HEK293 (cell line): ENCODE measurements around the gene NFKB1.

ENCODE experiments used
- CTCF ChIA-PET: fragments of 350-600 bp; formaldehyde crosslinking; extraction: SDS; loops from one replicate; lab custom pipeline; 2021; ENCODE audit warnings: antibody characterized with exemption; lab: Yijun Ruan, JAX
- POLR2A ChIA-PET: fragments of 300-600 bp; formaldehyde crosslinking; extraction: SDS; loops from one replicate; lab custom pipeline; 2020; ENCODE audit warnings: antibody characterized with exemption, inconsistent platforms; lab: Yijun Ruan, JAX
- H3K27ac ChIP-seq: fragments of 200-500 bp; sonication (Bioruptor generic); 2 replicates; pipeline ENCODE4 v1.5.1; 2014; ENCODE audit warnings: low read depth, low read length, control low read depth, inconsistent platforms; ENCODE audit errors: extremely low read depth
- H3K36me3 ChIP-seq, 2 experiments: fragments of 200-500 bp in 1 of 2; sonication (Bioruptor generic) in 1 of 2; 1 replicate in 1 of 2; 2 replicates in 1 of 2; pipeline ENCODE4 v1.5.1; 2014 to 2017; ENCODE audit warnings: inconsistent platforms in 2 of 2, low read length in 2 of 2; ENCODE audit not compliant: control insufficient read depth in 2 of 2, insufficient read depth in 1 of 2
- H3K4me1 ChIP-seq: fragments of 200-500 bp; sonication (Bioruptor generic); 2 replicates; pipeline ENCODE4 v1.5.1; 2014; ENCODE audit warnings: mild to moderate bottlenecking, low read length, inconsistent platforms; ENCODE audit not compliant: control insufficient read depth, insufficient read depth
- H3K4me3 ChIP-seq: 2 replicates; pipeline ENCODE4 v1.5.1; 2011; ENCODE audit warnings: low read depth, mild to moderate bottlenecking, control low read depth, low read length, moderate library complexity
- H3K9me3 ChIP-seq: fragments of 200-500 bp; sonication (Bioruptor generic); 2 replicates; pipeline ENCODE4 v1.5.1; 2014; ENCODE audit warnings: low read depth, low read length, inconsistent platforms; ENCODE audit not compliant: control insufficient read depth, insufficient read depth
- GLI2 ChIP-seq: fragments of 450-650 bp; formaldehyde crosslinking; IDR thresholded peaks from 2 replicates; pipeline ENCODE4; 2017; ENCODE audit warnings: missing biosample characterization, missing genetic modification characterization, low read depth, borderline replicate concordance
- GLI4 ChIP-seq: fragments of 450-650 bp; formaldehyde crosslinking; IDR thresholded peaks from 2 replicates; pipeline ENCODE4 v1.5.1; 2016; ENCODE audit warnings: missing biosample characterization, missing genetic modification characterization
- GLIS1 ChIP-seq: fragments of 450-650 bp; formaldehyde crosslinking; IDR thresholded peaks from 2 replicates; pipeline ENCODE4 v1.5.1; 2016; ENCODE audit warnings: missing biosample characterization, missing genetic modification characterization
- HOXC10 ChIP-seq: sonication (generic); formaldehyde crosslinking; IDR thresholded peaks from 2 replicates; pipeline ENCODE4 v1.8.1; 2023; ENCODE audit warnings: mild to moderate bottlenecking, missing genetic modification reagents
- KLF10 ChIP-seq: fragments of 450-650 bp; IDR thresholded peaks from 2 replicates; pipeline ENCODE4 v1.5.1; 2018; ENCODE audit warnings: missing biosample characterization, mild to moderate bottlenecking, missing genetic modification characterization
- OVOL3 ChIP-seq: fragments of 450-650 bp; formaldehyde crosslinking; IDR thresholded peaks from 2 replicates; pipeline ENCODE4 v1.5.1; 2016; ENCODE audit warnings: missing biosample characterization, missing genetic modification characterization
- SETDB1 ChIP-seq: IDR thresholded peaks from one replicate; pipeline ENCODE4 v1.6.1; 2017; ENCODE audit warnings: mild to moderate bottlenecking, low read length, moderate library complexity, mixed read lengths; ENCODE audit not compliant: insufficient read length
- SP2 ChIP-seq: fragments of 450-650 bp; formaldehyde crosslinking; IDR thresholded peaks from 2 replicates; pipeline ENCODE4 v1.5.1; 2016; ENCODE audit warnings: missing biosample characterization, missing genetic modification characterization
- ZBTB1 ChIP-seq: fragments of 450-650 bp; formaldehyde crosslinking; IDR thresholded peaks from 2 replicates; pipeline ENCODE4 v1.5.1; 2016; ENCODE audit warnings: missing biosample characterization, missing genetic modification characterization
- ZBTB48 ChIP-seq: fragments of 450-650 bp; formaldehyde crosslinking; IDR thresholded peaks from 2 replicates; pipeline ENCODE4 v1.5.1; 2016; ENCODE audit warnings: missing biosample characterization, missing genetic modification characterization
- ZBTB8A ChIP-seq: fragments of 450-650 bp; formaldehyde crosslinking; IDR thresholded peaks from 2 replicates; pipeline ENCODE4 v1.5.1; 2016; ENCODE audit warnings: missing biosample characterization, missing genetic modification characterization
- ZFP69B ChIP-seq: fragments of 450-650 bp; formaldehyde crosslinking; IDR thresholded peaks from 2 replicates; pipeline ENCODE4 v1.5.1; 2016; ENCODE audit warnings: missing biosample characterization, missing genetic modification characterization
- ZNF169 ChIP-seq: fragments of 450-650 bp; formaldehyde crosslinking; IDR thresholded peaks from 2 replicates; pipeline ENCODE4 v1.5.1; 2016; ENCODE audit warnings: missing biosample characterization, missing genetic modification characterization
- ZNF266 ChIP-seq: fragments of 450-650 bp; formaldehyde crosslinking; IDR thresholded peaks from 2 replicates; pipeline ENCODE4 v1.5.1; 2016; ENCODE audit warnings: missing biosample characterization, missing genetic modification characterization, low read depth
- ZNF350 ChIP-seq: fragments of 450-650 bp; formaldehyde crosslinking; IDR thresholded peaks from 2 replicates; pipeline ENCODE4 v1.5.0; 2017; ENCODE audit warnings: missing biosample characterization, mild to moderate bottlenecking, missing genetic modification characterization
- ZNF501 ChIP-seq: fragments of 450-650 bp; formaldehyde crosslinking; IDR thresholded peaks from 2 replicates; pipeline ENCODE4 v1.5.1; 2016; ENCODE audit warnings: missing biosample characterization, missing genetic modification characterization
- ZNF548 ChIP-seq: fragments of 450-650 bp; formaldehyde crosslinking; IDR thresholded peaks from 2 replicates; pipeline ENCODE4 v1.5.1; 2016; ENCODE audit warnings: missing biosample characterization, missing genetic modification characterization
- ZNF560 ChIP-seq: fragments of 450-650 bp; formaldehyde crosslinking; IDR thresholded peaks from 2 replicates; pipeline ENCODE4 v1.5.1; 2017; ENCODE audit warnings: missing biosample characterization, missing genetic modification characterization, borderline replicate concordance
- ZNF664 ChIP-seq: fragments of 450-650 bp; formaldehyde crosslinking; IDR thresholded peaks from 2 replicates; pipeline ENCODE4 v1.5.1; 2016; ENCODE audit warnings: missing biosample characterization, missing genetic modification characterization
- ZNF792 ChIP-seq: fragments of 450-650 bp; formaldehyde crosslinking; IDR thresholded peaks from 2 replicates; pipeline ENCODE4 v1.5.1; 2016; ENCODE audit warnings: missing biosample characterization, missing genetic modification characterization
- ZNF843 ChIP-seq: fragments of 450-650 bp; formaldehyde crosslinking; IDR thresholded peaks from 2 replicates; pipeline ENCODE4 v1.5.1; 2016; ENCODE audit warnings: missing biosample characterization, missing genetic modification characterization
- TF ChIP-seq, protein P1 (sequence below): fragments of 450-650 bp; formaldehyde crosslinking; IDR thresholded peaks from 2 replicates; pipeline ENCODE4 v1.5.1; 2017; ENCODE audit warnings: missing biosample characterization, missing genetic modification characterization
- TF ChIP-seq, protein P2 (sequence below): fragments of 450-650 bp; formaldehyde crosslinking; IDR thresholded peaks from 2 replicates; pipeline ENCODE4 v1.5.1; 2017; ENCODE audit warnings: missing biosample characterization, missing genetic modification characterization
- TF ChIP-seq, protein P3 (sequence below): fragments of 450-650 bp; formaldehyde crosslinking; IDR thresholded peaks from 2 replicates; pipeline ENCODE4 v1.5.1; 2016; ENCODE audit warnings: missing biosample characterization, missing genetic modification characterization
- TF ChIP-seq, protein P4 (sequence below): fragments of 450-650 bp; formaldehyde crosslinking; IDR thresholded peaks from 2 replicates; pipeline ENCODE4 v1.5.1; 2016; ENCODE audit warnings: missing biosample characterization, missing genetic modification characterization

NFKB1 gene

DNA sequence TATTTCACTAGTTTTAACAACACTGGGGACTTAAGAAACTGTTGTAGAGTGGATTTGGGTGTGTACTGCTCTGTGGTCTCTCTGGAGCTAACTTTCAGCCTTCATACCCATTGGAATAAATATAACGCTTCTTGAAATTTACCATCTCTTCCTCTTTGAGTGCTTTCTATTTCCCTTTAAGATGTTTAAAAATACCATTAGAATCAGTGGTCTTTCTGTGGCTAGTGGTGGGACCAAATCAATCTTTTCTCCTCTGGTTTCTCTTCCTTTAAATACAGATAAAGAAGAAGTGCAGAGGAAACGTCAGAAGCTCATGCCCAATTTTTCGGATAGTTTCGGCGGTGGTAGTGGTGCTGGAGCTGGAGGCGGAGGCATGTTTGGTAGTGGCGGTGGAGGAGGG is 92.0 kb downstream of the NFKB1 start:
- ChIA-PET CTCF (no interaction called here), POLR2A (no interaction called here)
- Histone ChIP-seq H3K9me3 (no peaks in the 10 kb centered on the region), H3K4me3 (no peak overlapping the region), H3K36me3 (peaks cover 0 to 30% of the 10 kb centered on the region in 2 experiments; a peak in 1 of 3 replicates)
- TF ChIP-seq ZNF169 (no peak), SETDB1 (no peak), ZBTB48 (tag by site-specific recombination) (no peak), ZNF792 (tag by site-specific recombination) (no peak), ZFP69B (tag by site-specific recombination) (no peak), ZNF266 (tag by site-specific recombination) (no peak), GLI4 (tag by site-specific recombination) (no peak), ZBTB1 (tag by site-specific recombination) (no peak), OVOL3 (tag by site-specific recombination) (no peak), ZNF350 (tag by site-specific recombination) (no peak), HOXC10 (CRISPR knock-in tag) (no peak), KLF10 (no peak), ZNF501 (tag by site-specific recombination) (no peak), ZNF843 (tag by site-specific recombination) (no peak)
- TF ChIP-seq, protein P1, sequence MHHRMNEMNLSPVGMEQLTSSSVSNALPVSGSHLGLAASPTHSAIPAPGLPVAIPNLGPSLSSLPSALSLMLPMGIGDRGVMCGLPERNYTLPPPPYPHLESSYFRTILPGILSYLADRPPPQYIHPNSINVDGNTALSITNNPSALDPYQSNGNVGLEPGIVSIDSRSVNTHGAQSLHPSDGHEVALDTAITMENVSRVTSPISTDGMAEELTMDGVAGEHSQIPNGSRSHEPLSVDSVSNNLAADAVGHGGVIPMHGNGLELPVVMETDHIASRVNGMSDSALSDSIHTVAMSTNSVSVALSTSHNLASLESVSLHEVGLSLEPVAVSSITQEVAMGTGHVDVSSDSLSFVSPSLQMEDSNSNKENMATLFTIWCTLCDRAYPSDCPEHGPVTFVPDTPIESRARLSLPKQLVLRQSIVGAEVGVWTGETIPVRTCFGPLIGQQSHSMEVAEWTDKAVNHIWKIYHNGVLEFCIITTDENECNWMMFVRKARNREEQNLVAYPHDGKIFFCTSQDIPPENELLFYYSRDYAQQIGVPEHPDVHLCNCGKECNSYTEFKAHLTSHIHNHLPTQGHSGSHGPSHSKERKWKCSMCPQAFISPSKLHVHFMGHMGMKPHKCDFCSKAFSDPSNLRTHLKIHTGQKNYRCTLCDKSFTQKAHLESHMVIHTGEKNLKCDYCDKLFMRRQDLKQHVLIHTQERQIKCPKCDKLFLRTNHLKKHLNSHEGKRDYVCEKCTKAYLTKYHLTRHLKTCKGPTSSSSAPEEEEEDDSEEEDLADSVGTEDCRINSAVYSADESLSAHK (tag by site-specific recombination): no peak
- TF ChIP-seq, protein P2, sequence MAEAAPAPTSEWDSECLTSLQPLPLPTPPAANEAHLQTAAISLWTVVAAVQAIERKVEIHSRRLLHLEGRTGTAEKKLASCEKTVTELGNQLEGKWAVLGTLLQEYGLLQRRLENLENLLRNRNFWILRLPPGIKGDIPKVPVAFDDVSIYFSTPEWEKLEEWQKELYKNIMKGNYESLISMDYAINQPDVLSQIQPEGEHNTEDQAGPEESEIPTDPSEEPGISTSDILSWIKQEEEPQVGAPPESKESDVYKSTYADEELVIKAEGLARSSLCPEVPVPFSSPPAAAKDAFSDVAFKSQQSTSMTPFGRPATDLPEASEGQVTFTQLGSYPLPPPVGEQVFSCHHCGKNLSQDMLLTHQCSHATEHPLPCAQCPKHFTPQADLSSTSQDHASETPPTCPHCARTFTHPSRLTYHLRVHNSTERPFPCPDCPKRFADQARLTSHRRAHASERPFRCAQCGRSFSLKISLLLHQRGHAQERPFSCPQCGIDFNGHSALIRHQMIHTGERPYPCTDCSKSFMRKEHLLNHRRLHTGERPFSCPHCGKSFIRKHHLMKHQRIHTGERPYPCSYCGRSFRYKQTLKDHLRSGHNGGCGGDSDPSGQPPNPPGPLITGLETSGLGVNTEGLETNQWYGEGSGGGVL: no peak
- TF ChIP-seq, protein P3, sequence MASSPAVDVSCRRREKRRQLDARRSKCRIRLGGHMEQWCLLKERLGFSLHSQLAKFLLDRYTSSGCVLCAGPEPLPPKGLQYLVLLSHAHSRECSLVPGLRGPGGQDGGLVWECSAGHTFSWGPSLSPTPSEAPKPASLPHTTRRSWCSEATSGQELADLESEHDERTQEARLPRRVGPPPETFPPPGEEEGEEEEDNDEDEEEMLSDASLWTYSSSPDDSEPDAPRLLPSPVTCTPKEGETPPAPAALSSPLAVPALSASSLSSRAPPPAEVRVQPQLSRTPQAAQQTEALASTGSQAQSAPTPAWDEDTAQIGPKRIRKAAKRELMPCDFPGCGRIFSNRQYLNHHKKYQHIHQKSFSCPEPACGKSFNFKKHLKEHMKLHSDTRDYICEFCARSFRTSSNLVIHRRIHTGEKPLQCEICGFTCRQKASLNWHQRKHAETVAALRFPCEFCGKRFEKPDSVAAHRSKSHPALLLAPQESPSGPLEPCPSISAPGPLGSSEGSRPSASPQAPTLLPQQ (tag by site-specific recombination): no peak
- TF ChIP-seq, protein P4, sequence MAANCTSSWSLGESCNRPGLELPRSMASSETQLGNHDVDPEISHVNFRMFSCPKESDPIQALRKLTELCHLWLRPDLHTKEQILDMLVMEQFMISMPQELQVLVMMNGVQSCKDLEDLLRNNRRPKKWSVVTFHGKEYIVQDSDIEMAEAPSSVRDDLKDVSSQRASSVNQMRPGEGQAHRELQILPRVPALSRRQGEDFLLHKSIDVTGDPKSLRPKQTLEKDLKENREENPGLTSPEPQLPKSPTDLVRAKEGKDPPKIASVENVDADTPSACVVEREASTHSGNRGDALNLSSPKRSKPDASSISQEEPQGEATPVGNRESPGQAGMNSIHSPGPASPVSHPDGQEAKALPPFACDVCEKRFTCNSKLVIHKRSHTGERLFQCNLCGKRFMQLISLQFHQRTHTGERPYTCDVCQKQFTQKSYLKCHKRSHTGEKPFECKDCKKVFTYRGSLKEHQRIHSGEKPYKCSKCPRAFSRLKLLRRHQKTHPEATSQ: no peak
- TF ChIP-seq, all 188 proteins: peak for 0
- H3K27ac ChIP-seq: no peak overlapping the region
- H3K4me1 ChIP-seq: no peaks in the 10 kb centered on the region

DNA sequence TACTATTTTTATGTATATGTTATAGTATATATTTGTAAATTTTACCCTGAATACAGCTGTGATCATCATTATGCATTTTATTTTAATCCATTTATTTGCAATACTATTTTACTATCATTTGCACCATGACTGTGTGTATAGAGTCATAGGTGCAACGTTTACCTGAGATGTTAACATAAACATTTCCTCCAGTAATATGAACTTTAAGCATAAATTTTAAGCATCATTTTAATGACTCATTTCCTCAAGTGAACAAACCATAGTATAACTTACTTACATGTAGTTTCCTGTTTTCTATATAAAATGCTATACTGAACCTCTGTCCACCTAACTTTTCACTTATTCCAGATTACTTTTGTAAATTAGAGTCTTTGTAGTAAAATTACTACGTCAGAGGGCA is 92.8 kb downstream of the NFKB1 start:
- Histone ChIP-seq H3K27ac (no peak overlapping the region), H3K4me1 (no peaks in the 10 kb centered on the region), H3K4me3 (no peak overlapping the region), H3K9me3 (no peaks in the 10 kb centered on the region), H3K36me3 (peaks cover 0 to 35% of the 10 kb centered on the region in 2 experiments; a peak in 1 of 3 replicates)
- ChIA-PET POLR2A (interaction anchor here (0.6 kb wide), 1 partner anchor 9 kb away, joined by 4 read pairs; no protein-coding TSS in a partner anchor), CTCF (no interaction called here)
- TF ChIP-seq OVOL3 (tag by site-specific recombination) (no peak), GLIS1 (tag by site-specific recombination) (no peak), SP2 (tag by site-specific recombination) (no peak), GLI2 (tag by site-specific recombination) (no peak), ZNF560 (tag by site-specific recombination) (no peak), ZNF664 (tag by site-specific recombination) (no peak), ZNF548 (tag by site-specific recombination) (no peak), ZBTB8A (tag by site-specific recombination) (no peak)
- TF ChIP-seq, protein P1 (tag by site-specific recombination): no peak
